Endodermal cell (in vitro differentiated cells): ENCODE results near the gene SIX6. TPM values are rescaled to one million over a fixed set of nuclear protein-coding genes. Genes with fewer than 3 reads are reported as not detected.
A peak's percentile ranks its signal among the peaks of the same experiment; 100 is the strongest.

Source experiments
- DNase-seq: peaks from one replicate; pipeline ENCODE4 v3.0.0-alpha.2; 2017
- H3K27ac ChIP-seq: 2 replicates; pipeline ENCODE4 v1.5.1; 2013; ENCODE audit warnings: mild to moderate bottlenecking, low read depth, low read length, moderate library complexity
- H3K27me3 ChIP-seq: 2 replicates; pipeline ENCODE4 v1.6.1; 2013; ENCODE audit warnings: mild to moderate bottlenecking, low read length, moderate library complexity; ENCODE audit not compliant: insufficient read depth, control insufficient read depth, poor library complexity, severe bottlenecking
- H3K36me3 ChIP-seq: 2 replicates; pipeline ENCODE4 v1.7.0; 2013; ENCODE audit warnings: mild to moderate bottlenecking, low read length, moderate library complexity; ENCODE audit not compliant: control insufficient read depth, insufficient read depth
- H3K4me1 ChIP-seq: one replicate; pipeline ENCODE4 v1.7.0; 2013; ENCODE audit warnings: low read length; ENCODE audit not compliant: control insufficient read depth, insufficient read depth
- H3K4me3 ChIP-seq: 2 replicates; pipeline ENCODE4 v1.5.1; 2013; ENCODE audit warnings: mild to moderate bottlenecking, low read length, moderate library complexity
- H3K9ac ChIP-seq: 2 replicates; pipeline ENCODE4 v1.6.1; 2013; ENCODE audit warnings: mild to moderate bottlenecking, low read length, moderate library complexity; ENCODE audit not compliant: poor library complexity, severe bottlenecking; ENCODE audit errors: extremely low read depth
- H3K9me3 ChIP-seq: 2 replicates; pipeline ENCODE4 v1.6.1; 2013; ENCODE audit warnings: mild to moderate bottlenecking, low read length, moderate library complexity; ENCODE audit not compliant: control insufficient read depth
- H3K27ac Mint-ChIP-seq: 2 replicates; pipeline ENCODE4 v1.8.0; 2020; ENCODE audit warnings: mixed read lengths
- H3K27me3 Mint-ChIP-seq: 2 replicates; pipeline ENCODE4 v1.8.0; 2021; ENCODE audit warnings: mild to moderate bottlenecking, mixed read lengths; ENCODE audit not compliant: insufficient read depth
- H3K36me3 Mint-ChIP-seq: 2 replicates; pipeline ENCODE4 v1.8.0; 2020; ENCODE audit warnings: low read depth, mixed read lengths
- H3K4me1 Mint-ChIP-seq: 2 replicates; pipeline ENCODE4 v1.8.0; 2020; ENCODE audit warnings: mixed read lengths
- H3K4me3 Mint-ChIP-seq: 2 replicates; pipeline ENCODE4 v1.8.0; 2020; ENCODE audit warnings: mild to moderate bottlenecking, moderate library complexity, mixed read lengths
- H3K9me3 Mint-ChIP-seq: 2 replicates; pipeline ENCODE4 v1.8.0; 2020; ENCODE audit warnings: mild to moderate bottlenecking, mixed read lengths
- CTCF ChIP-seq: fragments of 200-600 bp; sonication (generic); conservative IDR thresholded peaks from 2 replicates; pipeline ENCODE4 v1.5.0; 2021; ENCODE audit warnings: antibody characterized with exemption, mild to moderate bottlenecking
- WGBS, 2 experiments: methylation state at CpG; one replicate each; pipeline versions ENCODE4 v1.1.5 to v1.1.7; 2013; ENCODE audit warnings: missing lambda C conversion rate in 2 of 2, mixed read lengths in 1 of 2; ENCODE audit not compliant: insufficient coverage in 1 of 2, insufficient read length in 1 of 2; 5-methylcytosine and 5-hydroxymethylcytosine counted together
- total RNA-seq, 2 donors: library from RNA; stranded (reverse); fragmentation: NEBNext Ultra II Directional in 1 of 2; extraction: Animal tissue kit (Norgen Biotek cat#: 25700) in 1 of 2; gene quantifications; 2 replicates in 1 of 2; 3 replicates in 1 of 2; pipeline ENCODE4 v1.2.1, GENCODE V29; 2021

Gene SIX6
- total RNA-seq, 2 donors from 2014 or later: not detected

- DNase-seq: no peak
- TF ChIP-seq CTCF: peak; percentile 68
These were observed 20.8 kb upstream of the SIX6 start for GRCh38 chr14:60488175-60488574.

GRCh38 chr14:60490270-60490669, 18.7 kb upstream of the SIX6 start:
- Histone ChIP-seq H3K4me1 (no peaks in the 10 kb centered on the region), H3K27me3 (peaks cover 51% of the 10 kb centered on the region), H3K27ac (no peak overlapping the region), H3K36me3 (no peaks in the 10 kb centered on the region), H3K4me3 (no peak overlapping the region), H3K9me3 (no peaks in the 10 kb centered on the region), H3K9ac (no peak overlapping the region)
- no peak for DNase-seq
- Mint-ChIP-seq H3K27ac (no peak overlapping the region), H3K4me3 (no peak overlapping the region), H3K4me1 (no peaks in the 10 kb centered on the region), H3K9me3 (no peaks in the 10 kb centered on the region), H3K27me3 (peaks cover 9% of the 10 kb centered on the region), H3K36me3 (no peaks in the 10 kb centered on the region)
- 96% methylated on average over 3 of the region's 3 CpGs; no CpG with 5 or more reads in 1 of the 2 experiments for WGBS, 2 experiments
- TF ChIP-seq CTCF: no peak

More at GRCh38 chr14:60488175-60488574, 20.8 kb upstream of the SIX6 start:
- Mint-ChIP-seq H3K27me3 (peaks cover 12% of the 10 kb centered on the region), H3K27ac (no peak overlapping the region), H3K36me3 (no peaks in the 10 kb centered on the region), H3K9me3 (no peaks in the 10 kb centered on the region), H3K4me1 (no peaks in the 10 kb centered on the region), H3K4me3 (no peak overlapping the region)
- no peaks in the 10 kb centered on the region for H3K4me1 ChIP-seq
- peaks cover 60% of the 10 kb centered on the region for H3K27me3 ChIP-seq
- H3K27ac ChIP-seq: no peak overlapping the region
- no peaks in the 10 kb centered on the region for H3K36me3 ChIP-seq
- H3K4me3 ChIP-seq: no peak overlapping the region
- H3K9ac ChIP-seq: no peak overlapping the region
- H3K9me3 ChIP-seq: no peaks in the 10 kb centered on the region

GRCh38 chr14:60495946-60496345, 13.0 kb upstream of the SIX6 start:
- H3K27me3 ChIP-seq: peaks cover 22% of the 10 kb centered on the region
- Mint-ChIP-seq H3K9me3 (no peaks in the 10 kb centered on the region), H3K27ac (no peak overlapping the region), H3K4me1 (no peaks in the 10 kb centered on the region), H3K36me3 (no peaks in the 10 kb centered on the region), H3K4me3 (no peak overlapping the region), H3K27me3 (peaks cover 32% of the 10 kb centered on the region)
- TF ChIP-seq CTCF: no peak
- H3K9me3 ChIP-seq: no peaks in the 10 kb centered on the region
- no peak overlapping the region for H3K27ac ChIP-seq
- WGBS, 2 experiments: 77 to 100% methylated on average over 1 of the region's 1 CpG
- no peak overlapping the region for H3K9ac ChIP-seq
- no peaks in the 10 kb centered on the region for H3K36me3 ChIP-seq
- H3K4me1 ChIP-seq: no peaks in the 10 kb centered on the region
- no peak overlapping the region for H3K4me3 ChIP-seq
- no peak for DNase-seq
